Smooth muscle cell (in vitro differentiated cells): ENCODE data around the gene TSHR. TPM values are rescaled to one million over a fixed set of nuclear protein-coding genes. Genes with fewer than 3 reads are reported as not detected.

Experiments
- DNase-seq: peaks from one replicate; lab custom pipeline; 2025; ENCODE audit not compliant: unreplicated experiment; lab: John Stamatoyannopoulos, UW
- H2AFZ ChIP-seq: fragments of 200-600 bp; sonication (generic); 2 replicates; pipeline ENCODE4 v1.6.0; 2016; ENCODE audit warnings: antibody characterized with exemption, low read depth, mild to moderate bottlenecking
- H3F3A ChIP-seq: fragments of 200-600 bp; sonication (generic); 2 replicates; pipeline ENCODE4 v1.6.0; 2017; ENCODE audit warnings: antibody characterized with exemption, low read depth
- H3K27ac ChIP-seq: fragments of 200-600 bp; sonication (generic); 2 replicates; pipeline ENCODE4 v1.5.1; 2016; ENCODE audit warnings: low read depth, mild to moderate bottlenecking
- H3K27me3 ChIP-seq: fragments of 200-600 bp; sonication (generic); 2 replicates; pipeline ENCODE4 v1.6.1; 2016; ENCODE audit warnings: low read depth, mild to moderate bottlenecking
- H3K36me3 ChIP-seq: fragments of 200-600 bp; sonication (generic); 2 replicates; pipeline ENCODE4 v1.5.1; 2016; ENCODE audit warnings: low read depth
- H3K4me1 ChIP-seq: fragments of 200-600 bp; sonication (generic); 2 replicates; pipeline ENCODE4 v1.5.1; 2016; ENCODE audit warnings: low read depth
- H3K4me2 ChIP-seq: fragments of 200-600 bp; sonication (generic); 2 replicates; pipeline ENCODE4 v1.6.0; 2016; ENCODE audit warnings: mild to moderate bottlenecking
- H3K4me3 ChIP-seq: fragments of 200-600 bp; sonication (generic); 2 replicates; pipeline ENCODE4 v1.5.1; 2016; ENCODE audit warnings: mild to moderate bottlenecking
- H3K79me2 ChIP-seq: fragments of 200-600 bp; sonication (generic); 2 replicates; pipeline ENCODE4 v1.6.0; 2016; ENCODE audit warnings: low read depth, mild to moderate bottlenecking
- H3K9ac ChIP-seq: fragments of 200-600 bp; sonication (generic); 2 replicates; pipeline ENCODE4 v1.6.0; 2016; ENCODE audit warnings: low read depth
- H3K9me3 ChIP-seq: fragments of 200-600 bp; sonication (generic); replicated peaks from 2 replicates; pipeline ENCODE4 v1.5.1; 2016; ENCODE audit warnings: low read depth
- H4K20me1 ChIP-seq: fragments of 200-600 bp; sonication (generic); 2 replicates; pipeline ENCODE4 v1.6.0; 2016; ENCODE audit warnings: low read depth
- WGBS: methylation state at CpG from one replicate; pipeline ENCODE4 v1.1.7; 2016; ENCODE audit warnings: low lambda C conversion rate; 5-methylcytosine and 5-hydroxymethylcytosine counted together
- polyA plus RNA-seq: library from polyadenylated mRNA; unstranded; fragments of >200 nt; fragmentation: Nextera tagmentation; extraction: Ambion mirVana; gene quantifications from 2 replicates; pipeline ENCODE4 v1.2.1, GENCODE V29; 2016
- total RNA-seq: library from RNA; depleted of rRNA; stranded (reverse); fragments of >200 nt; gene quantifications from 2 replicates; pipeline ENCODE4 v1.2.3, GENCODE V29; 2014
- TF ChIP-seq, protein P1 (sequence below): fragments of 200-600 bp; sonication (generic); IDR thresholded peaks from 2 replicates; pipeline ENCODE4 v1.5.1; 2017; ENCODE audit warnings: borderline replicate concordance, mild to moderate bottlenecking, antibody characterized with exemption; ENCODE audit not compliant: insufficient read depth, poor library complexity, severe bottlenecking

Gene TSHR
- total and polyA plus RNA-seq, 2 experiments from 2014 or later: not detected

DNA sequence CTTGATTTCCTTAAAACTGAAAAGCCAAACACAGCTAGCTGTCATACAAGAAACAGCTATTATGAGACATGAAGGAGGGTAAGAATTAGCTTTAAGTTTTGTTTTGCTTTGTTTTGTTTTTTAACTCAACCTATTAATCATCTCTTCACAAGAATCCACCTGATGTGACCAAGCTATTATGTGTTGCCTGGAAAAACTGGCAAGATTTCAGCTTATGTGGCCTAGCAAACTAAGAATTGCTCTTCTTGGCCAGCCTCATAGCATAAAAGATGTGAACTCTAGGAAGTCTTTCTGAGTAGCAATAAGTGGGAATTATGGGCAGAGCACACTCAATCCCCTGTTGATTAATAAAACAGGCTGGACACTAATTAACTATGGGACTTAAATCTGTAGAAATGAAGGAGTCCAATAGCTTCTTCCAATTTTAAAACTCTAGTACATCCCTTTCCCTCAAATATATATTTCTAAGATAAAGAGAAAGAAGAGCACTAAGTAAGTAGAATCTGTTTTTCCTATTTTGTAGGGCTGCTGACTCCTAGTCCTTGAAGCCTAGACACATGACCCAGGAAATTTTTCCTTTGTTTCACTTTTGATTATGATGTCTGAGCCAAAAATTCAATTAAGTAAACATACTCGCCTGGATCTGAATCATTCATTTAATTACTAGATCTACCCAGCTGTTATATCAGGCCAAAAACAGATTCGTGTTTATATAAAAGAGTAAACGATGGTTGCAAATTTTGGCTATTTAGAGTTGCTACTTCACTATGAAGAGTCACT lies 189.6 kb downstream of the TSHR start:
- no peaks in the 10 kb centered on the region for H3F3A ChIP-seq
- no peak overlapping the region for H3K27ac ChIP-seq
- no peaks in the 10 kb centered on the region for H3K79me2 ChIP-seq
- H3K9ac ChIP-seq: no peak overlapping the region
- no peaks in the 10 kb centered on the region for H3K27me3 ChIP-seq
- no peak overlapping the region for H3K4me3 ChIP-seq
- no peak overlapping the region for H3K4me2 ChIP-seq
- WGBS: 94% methylated on average over 3 of the region's 3 CpGs
- no peaks in the 10 kb centered on the region for H3K36me3 ChIP-seq
- H4K20me1 ChIP-seq: no peaks in the 10 kb centered on the region
- DNase-seq: no peak
- H3K9me3 ChIP-seq: no peaks in the 10 kb centered on the region
- H3K4me1 ChIP-seq: no peaks in the 10 kb centered on the region
- no peak overlapping the region for H2AFZ ChIP-seq
- TF ChIP-seq, protein P1, sequence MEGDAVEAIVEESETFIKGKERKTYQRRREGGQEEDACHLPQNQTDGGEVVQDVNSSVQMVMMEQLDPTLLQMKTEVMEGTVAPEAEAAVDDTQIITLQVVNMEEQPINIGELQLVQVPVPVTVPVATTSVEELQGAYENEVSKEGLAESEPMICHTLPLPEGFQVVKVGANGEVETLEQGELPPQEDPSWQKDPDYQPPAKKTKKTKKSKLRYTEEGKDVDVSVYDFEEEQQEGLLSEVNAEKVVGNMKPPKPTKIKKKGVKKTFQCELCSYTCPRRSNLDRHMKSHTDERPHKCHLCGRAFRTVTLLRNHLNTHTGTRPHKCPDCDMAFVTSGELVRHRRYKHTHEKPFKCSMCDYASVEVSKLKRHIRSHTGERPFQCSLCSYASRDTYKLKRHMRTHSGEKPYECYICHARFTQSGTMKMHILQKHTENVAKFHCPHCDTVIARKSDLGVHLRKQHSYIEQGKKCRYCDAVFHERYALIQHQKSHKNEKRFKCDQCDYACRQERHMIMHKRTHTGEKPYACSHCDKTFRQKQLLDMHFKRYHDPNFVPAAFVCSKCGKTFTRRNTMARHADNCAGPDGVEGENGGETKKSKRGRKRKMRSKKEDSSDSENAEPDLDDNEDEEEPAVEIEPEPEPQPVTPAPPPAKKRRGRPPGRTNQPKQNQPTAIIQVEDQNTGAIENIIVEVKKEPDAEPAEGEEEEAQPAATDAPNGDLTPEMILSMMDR: no peak

DNA sequence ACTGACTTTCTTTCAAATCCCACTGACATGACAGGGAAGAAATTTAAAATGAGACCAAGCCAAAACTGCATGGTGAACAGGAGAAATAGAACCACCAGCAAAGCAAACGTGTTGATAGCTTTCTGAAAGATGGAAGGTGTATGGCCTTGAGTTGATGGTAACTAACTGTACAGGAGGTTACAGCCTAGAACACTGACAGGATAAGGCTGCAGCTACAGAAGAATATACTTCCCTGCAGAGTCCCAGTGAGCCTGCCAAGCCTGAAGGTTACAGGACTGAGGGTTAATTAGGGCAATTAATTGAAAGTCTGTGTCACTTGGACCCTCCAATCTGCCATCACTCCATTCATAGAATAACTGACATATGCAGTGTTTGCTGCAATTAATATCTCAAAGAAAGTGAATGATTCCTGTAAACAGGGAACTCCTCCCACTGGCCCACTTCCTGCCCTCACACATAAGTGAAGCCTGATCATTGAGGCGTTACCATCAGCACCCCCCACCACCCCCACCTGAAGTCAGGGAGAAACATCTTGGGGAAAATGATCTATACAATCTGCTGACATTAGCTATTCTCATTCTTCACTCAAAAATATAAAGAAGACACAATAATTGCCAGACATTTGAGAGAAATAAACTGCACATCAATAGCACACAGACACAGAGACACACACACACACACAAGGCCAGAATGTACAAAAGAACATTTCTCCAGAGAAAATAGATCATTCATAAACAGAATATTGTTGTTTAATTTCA lies 191.9 kb downstream of the TSHR start:
- H3K4me1 ChIP-seq: no peaks in the 10 kb centered on the region
- no peaks in the 10 kb centered on the region for H3K9me3 ChIP-seq
- TF ChIP-seq, protein P1: no peak
- no peak overlapping the region for H3K4me3 ChIP-seq
- no peak for DNase-seq
- H4K20me1 ChIP-seq: no peaks in the 10 kb centered on the region
- H2AFZ ChIP-seq: no peak overlapping the region
- H3K9ac ChIP-seq: no peak overlapping the region
- no peak overlapping the region for H3K27ac ChIP-seq
- H3K79me2 ChIP-seq: no peaks in the 10 kb centered on the region
- WGBS: 76% methylated on average over 2 of the region's 2 CpGs
- H3K27me3 ChIP-seq: no peaks in the 10 kb centered on the region
- H3F3A ChIP-seq: no peaks in the 10 kb centered on the region
- no peaks in the 10 kb centered on the region for H3K36me3 ChIP-seq
- no peak overlapping the region for H3K4me2 ChIP-seq

DNA sequence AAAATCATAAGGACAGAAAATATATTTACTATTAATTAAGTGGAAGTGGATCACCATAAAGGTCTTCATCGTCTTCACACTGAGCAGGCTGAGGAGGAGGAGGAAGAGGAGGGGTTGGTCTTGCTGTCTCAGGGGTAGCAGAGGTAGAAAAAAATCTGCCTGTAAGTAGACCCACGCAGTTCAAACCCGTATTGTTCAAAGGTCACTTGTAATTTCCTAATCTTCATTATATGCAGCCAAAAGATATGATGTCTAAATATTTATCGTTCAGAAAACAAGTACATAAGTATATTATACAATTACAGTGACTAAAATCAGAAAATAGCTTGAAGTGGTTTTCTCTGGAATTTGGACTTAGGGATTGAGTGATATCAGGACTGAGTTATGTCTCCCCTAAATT lies 193.2 kb downstream of the TSHR start:
- WGBS: 86% methylated on average over 4 of the region's 4 CpGs
- no peak overlapping the region for H3K4me2 ChIP-seq
- TF ChIP-seq, protein P1: no peak

More for the DNA sequence above, 193.2 kb downstream of the TSHR start:
- Histone ChIP-seq H2AFZ (no peak overlapping the region), H3K9me3 (no peaks in the 10 kb centered on the region), H4K20me1 (no peaks in the 10 kb centered on the region), H3F3A (no peaks in the 10 kb centered on the region), H3K27me3 (no peaks in the 10 kb centered on the region), H3K9ac (no peak overlapping the region), H3K4me3 (no peak overlapping the region), H3K79me2 (no peaks in the 10 kb centered on the region), H3K4me1 (no peaks in the 10 kb centered on the region), H3K36me3 (no peaks in the 10 kb centered on the region), H3K27ac (no peak overlapping the region)
- no peak for DNase-seq
